WTC11 (cell line): ENCODE data around the gene SLC6A18. TPM values are rescaled to one million over a fixed set of nuclear protein-coding genes. Genes with fewer than 3 reads are reported as not detected.
"Not testable (repeated sequence)": the region's sequence is repeated elsewhere in the genome, so short reads cannot be mapped to it uniquely, and the experiment has no call there.

Experiments used
- ATAC-seq: fragments of 200-7000 bp; cut with Tn5 transposase; 2 replicates; pipeline ENCODE4 v1.10.0; 2021; ENCODE audit warnings: mild to moderate bottlenecking, moderate library complexity
- CTCF ChIA-PET: fragments of 300-600 bp; sonication (Branson Sonifier 250); formaldehyde crosslinking; loops from one replicate; lab custom pipeline; 2021; ENCODE audit warnings: antibody characterized with exemption; lab: Charles Lee
- POLR2A ChIA-PET: fragments of 350-600 bp; sonication (Branson Sonifier 250); formaldehyde crosslinking; loops from one replicate; lab custom pipeline; 2021; ENCODE audit warnings: antibody characterized with exemption; lab: Charles Lee
- DNase-seq: peaks from one replicate; pipeline ENCODE4 v3.0.0; 2021; ENCODE audit warnings: low spot score
- H3K27ac Mint-ChIP-seq: 2 replicates; pipeline ENCODE4 v1.8.0; 2021; ENCODE audit warnings: mixed read lengths
- H3K27me3 Mint-ChIP-seq: 2 replicates; pipeline ENCODE4 v1.8.0; 2021; ENCODE audit warnings: low read depth, mild to moderate bottlenecking, moderate library complexity, mixed read lengths
- H3K36me3 Mint-ChIP-seq: 2 replicates; pipeline ENCODE4 v1.8.0; 2021; ENCODE audit warnings: mixed read lengths
- H3K4me1 Mint-ChIP-seq: 2 replicates; pipeline ENCODE4 v1.8.0; 2022; ENCODE audit warnings: mixed read lengths
- H3K4me3 Mint-ChIP-seq: 2 replicates; pipeline ENCODE4 v1.8.0; 2021; ENCODE audit warnings: mild to moderate bottlenecking, moderate library complexity, mixed read lengths
- H3K9me3 Mint-ChIP-seq: 2 replicates; pipeline ENCODE4 v1.8.0; 2021; ENCODE audit warnings: mixed read lengths
- CBFB ChIP-seq: sonication (generic); formaldehyde crosslinking; IDR thresholded peaks from 2 replicates; pipeline ENCODE4 v1.8.1; 2022; ENCODE audit warnings: mild to moderate bottlenecking, low read depth, missing genetic modification reagents
- CREB1 ChIP-seq: sonication (generic); formaldehyde crosslinking; IDR thresholded peaks from 2 replicates; pipeline ENCODE4 v1.8.0; 2023; ENCODE audit warnings: mild to moderate bottlenecking, missing genetic modification reagents
- EMX1 ChIP-seq: fragments of 250-450 bp; sonication (Bioruptor Pico); IDR thresholded peaks from 2 replicates; pipeline ENCODE4 v1.8.0; 2021; ENCODE audit warnings: mild to moderate bottlenecking
- ESRRA ChIP-seq: sonication (generic); formaldehyde crosslinking; IDR thresholded peaks from 2 replicates; pipeline ENCODE4 v1.8.1; 2022; ENCODE audit warnings: mild to moderate bottlenecking, missing genetic modification reagents, borderline replicate concordance
- ETV6 ChIP-seq: sonication (generic); formaldehyde crosslinking; IDR thresholded peaks from 2 replicates; pipeline ENCODE4 v1.8.1; 2022; ENCODE audit warnings: mild to moderate bottlenecking, missing genetic modification reagents
- FOXJ3 ChIP-seq: sonication (generic); formaldehyde crosslinking; IDR thresholded peaks from 2 replicates; pipeline ENCODE4 v1.9.0; 2021; ENCODE audit warnings: missing genetic modification reagents, mild to moderate bottlenecking, borderline replicate concordance
- GRHL2 ChIP-seq: fragments of 250-450 bp; sonication (Bioruptor Pico); IDR thresholded peaks from 2 replicates; pipeline ENCODE4 v1.8.0; 2022; ENCODE audit warnings: mild to moderate bottlenecking, moderate library complexity; ENCODE audit not compliant: insufficient replicate concordance, severe bottlenecking
- HMGA2 ChIP-seq: fragments of 250-450 bp; sonication (Bioruptor Pico); IDR thresholded peaks from 2 replicates; pipeline ENCODE4 v1.4.0; 2021; ENCODE audit warnings: mild to moderate bottlenecking, moderate library complexity
- IRF2 ChIP-seq: sonication (generic); formaldehyde crosslinking; IDR thresholded peaks from 2 replicates; pipeline ENCODE4 v1.8.0; 2022; ENCODE audit warnings: low read depth, missing genetic modification reagents, borderline replicate concordance
- JUN ChIP-seq: sonication (generic); formaldehyde crosslinking; IDR thresholded peaks from 2 replicates; pipeline ENCODE4 v1.8.0; 2023; ENCODE audit warnings: mild to moderate bottlenecking, missing genetic modification reagents
- MYBL2 ChIP-seq: sonication (generic); formaldehyde crosslinking; IDR thresholded peaks from 2 replicates; pipeline ENCODE4 v1.8.1; 2023; ENCODE audit warnings: mild to moderate bottlenecking, moderate library complexity, missing genetic modification reagents
- NFATC4 ChIP-seq: fragments of 250-450 bp; sonication (Bioruptor Pico); IDR thresholded peaks from 2 replicates; pipeline ENCODE4 v1.9.0; 2021; ENCODE audit warnings: mild to moderate bottlenecking
- NR1H2 ChIP-seq: sonication (generic); formaldehyde crosslinking; IDR thresholded peaks from 2 replicates; pipeline ENCODE4 v1.9.0; 2021; ENCODE audit warnings: mild to moderate bottlenecking, moderate library complexity, missing genetic modification reagents
- NR2C2 ChIP-seq: sonication (generic); formaldehyde crosslinking; IDR thresholded peaks from 2 replicates; pipeline ENCODE4 v1.8.0; 2022; ENCODE audit warnings: mild to moderate bottlenecking, missing genetic modification reagents
- SMAD3 ChIP-seq: sonication (generic); formaldehyde crosslinking; IDR thresholded peaks from 2 replicates; pipeline ENCODE4 v1.8.0; 2022; ENCODE audit warnings: missing genetic modification reagents, mild to moderate bottlenecking, borderline replicate concordance
- SMAD4 ChIP-seq: sonication (generic); formaldehyde crosslinking; IDR thresholded peaks from 2 replicates; pipeline ENCODE4 v1.8.0; 2022; ENCODE audit warnings: mild to moderate bottlenecking, missing genetic modification reagents
- SP1 ChIP-seq: sonication (generic); formaldehyde crosslinking; conservative IDR thresholded peaks from 2 replicates; pipeline ENCODE4 v1.8.1; 2022; ENCODE audit warnings: missing genetic modification reagents
- TEAD4 ChIP-seq: sonication (generic); formaldehyde crosslinking; IDR thresholded peaks from 2 replicates; pipeline ENCODE4 v1.8.0; 2022; ENCODE audit warnings: mild to moderate bottlenecking, missing genetic modification reagents
- ZNF121 ChIP-seq: sonication (generic); formaldehyde crosslinking; IDR thresholded peaks from 2 replicates; pipeline ENCODE4 v1.8.0; 2023; ENCODE audit warnings: missing genetic modification reagents
- ZNF263 ChIP-seq: sonication (generic); formaldehyde crosslinking; IDR thresholded peaks from 2 replicates; pipeline ENCODE4 v1.8.1; 2022; ENCODE audit warnings: low read depth, mild to moderate bottlenecking, moderate library complexity, missing genetic modification reagents
- ZNF317 ChIP-seq: sonication (generic); formaldehyde crosslinking; IDR thresholded peaks from 2 replicates; pipeline ENCODE4 v1.8.1; 2023; ENCODE audit warnings: low read depth, mild to moderate bottlenecking, moderate library complexity, missing genetic modification reagents, borderline replicate concordance
- ZNF423 ChIP-seq: fragments of 250-450 bp; sonication (Bioruptor Pico); IDR thresholded peaks from 2 replicates; pipeline ENCODE4 v2.1.2; 2022; ENCODE audit warnings: mild to moderate bottlenecking, moderate library complexity
- ZNF671 ChIP-seq: fragments of 250-450 bp; sonication (Bioruptor Pico); IDR thresholded peaks from 2 replicates; pipeline ENCODE4 v1.8.0; 2021; ENCODE audit warnings: mild to moderate bottlenecking
- total RNA-seq: library from RNA; stranded (reverse); gene quantifications from 3 replicates; pipeline ENCODE4 v1.2.3, GENCODE V29; 2021
- TF ChIP-seq, protein P1 (sequence below): sonication (generic); formaldehyde crosslinking; IDR thresholded peaks from 2 replicates; pipeline ENCODE4 v1.8.0; 2023; ENCODE audit warnings: mild to moderate bottlenecking, missing genetic modification reagents
- TF ChIP-seq, protein P2 (sequence below): fragments of 250-450 bp; sonication (Bioruptor Pico); IDR thresholded peaks from 2 replicates; pipeline ENCODE4 v2.1.2; 2022; ENCODE audit warnings: mild to moderate bottlenecking, moderate library complexity
- TF ChIP-seq, protein P3 (sequence below): fragments of 250-450 bp; sonication (Bioruptor Pico); IDR thresholded peaks from 2 replicates; pipeline ENCODE4 v1.8.0; 2021; ENCODE audit warnings: mild to moderate bottlenecking

The SLC6A18 gene
- total RNA-seq, 1 experiment from 2014 or later, result not detected

DNA sequence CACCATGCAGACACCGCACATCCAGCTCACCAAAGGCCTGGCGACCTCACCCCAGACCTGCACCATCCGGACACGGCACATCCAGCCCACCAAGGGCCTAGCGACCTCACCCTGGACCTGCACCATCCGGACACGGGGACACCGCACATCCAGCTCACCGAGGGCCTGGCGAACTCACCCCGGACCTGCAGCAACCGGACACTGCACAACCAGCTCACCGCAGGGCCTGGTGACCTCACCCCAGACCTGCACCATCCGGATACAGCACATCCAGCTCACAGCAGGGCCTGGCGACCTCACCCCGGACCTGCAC is 58.5 kb downstream of the SLC6A18 start:
- ATAC-seq, H3K4me1 Mint-ChIP-seq, H3K4me3 Mint-ChIP-seq, H3K9me3 Mint-ChIP-seq, H3K27me3 Mint-ChIP-seq, POLR2A ChIA-PET: not testable (repeated sequence)
- peak; percentile 4 for DNase-seq
- CTCF ChIA-PET, result interaction anchor here (0.5 kb wide), 1 partner anchor 77 kb away, joined by 3 read pairs; no protein-coding TSS in a partner anchor
- 0 out of 2 replicates have a peak overlapping the region, but pooled peaks have one; percentile 15 for H3K27ac Mint-ChIP-seq
- peaks cover 23% of the 10 kb centered on the region for H3K36me3 Mint-ChIP-seq

DNA sequence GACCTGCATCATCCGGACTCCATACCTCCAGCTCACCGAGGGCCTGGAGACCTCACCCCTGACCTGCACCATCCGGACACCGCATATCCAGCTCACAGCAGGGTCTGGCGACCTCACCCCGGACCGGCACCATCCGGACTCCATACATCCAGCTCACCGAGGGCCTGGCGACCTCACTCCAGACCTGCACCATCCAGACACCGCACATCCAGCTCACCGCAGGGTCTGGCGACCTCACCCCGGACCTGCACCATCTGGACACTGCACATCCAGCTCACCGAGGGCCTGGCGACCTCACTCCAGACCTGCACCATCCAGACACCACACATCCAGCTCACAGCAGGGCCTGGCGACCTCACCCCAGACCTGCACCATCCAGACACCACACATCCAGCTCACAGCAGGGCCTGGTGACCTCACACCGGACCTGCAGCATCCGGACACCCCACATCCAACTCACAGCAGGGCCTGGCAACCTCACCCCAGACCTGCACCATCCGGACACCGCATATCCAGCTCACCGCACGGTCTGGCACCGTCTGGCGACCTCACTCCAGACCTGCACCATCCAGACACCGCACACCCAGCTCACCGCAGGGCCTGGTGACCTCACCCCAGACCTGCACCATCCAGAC is 59.3 kb downstream of the SLC6A18 start:
- H3K4me1 Mint-ChIP-seq, DNase-seq, POLR2A ChIA-PET, ATAC-seq, H3K9me3 Mint-ChIP-seq, H3K27me3 Mint-ChIP-seq, H3K4me3 Mint-ChIP-seq: not testable (repeated sequence)
- CTCF ChIA-PET, result interaction anchor here (0.5 to 0.7 kb wide), 2 partner anchors 30 to 77 kb away, joined by 3 to 4 read pairs; no protein-coding TSS in a partner anchor
- Mint-ChIP-seq H3K27ac (peak overlapping the region; percentile 36; the same call in 1 of the 2 replicates), H3K36me3 (peaks cover 22% of the 10 kb centered on the region)

DNA sequence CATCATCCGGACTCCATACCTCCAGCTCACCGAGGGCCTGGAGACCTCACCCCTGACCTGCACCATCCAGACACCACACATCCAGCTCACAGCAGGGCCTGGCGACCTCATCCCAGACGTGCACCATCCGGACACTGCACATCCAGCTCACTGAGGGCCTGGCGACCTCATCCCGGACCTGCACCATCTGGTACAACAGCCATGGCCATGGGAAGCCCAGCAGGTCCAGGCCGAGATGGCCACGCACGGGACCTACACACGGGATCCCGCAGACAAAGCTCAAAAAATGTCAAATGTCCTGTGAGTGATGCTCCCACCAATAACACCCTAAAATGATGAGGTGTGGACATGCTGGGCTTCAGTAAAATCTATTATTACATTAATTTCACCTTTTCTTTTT is 60.0 kb downstream of the SLC6A18 start:
- no peaks in the 10 kb centered on the region for H3K9me3 Mint-ChIP-seq
- ChIA-PET POLR2A (no interaction called here), CTCF (interaction anchor here (0.7 kb wide), 1 partner anchor 31 kb away, joined by 4 read pairs; no protein-coding TSS in a partner anchor)
- TF ChIP-seq, protein P1, sequence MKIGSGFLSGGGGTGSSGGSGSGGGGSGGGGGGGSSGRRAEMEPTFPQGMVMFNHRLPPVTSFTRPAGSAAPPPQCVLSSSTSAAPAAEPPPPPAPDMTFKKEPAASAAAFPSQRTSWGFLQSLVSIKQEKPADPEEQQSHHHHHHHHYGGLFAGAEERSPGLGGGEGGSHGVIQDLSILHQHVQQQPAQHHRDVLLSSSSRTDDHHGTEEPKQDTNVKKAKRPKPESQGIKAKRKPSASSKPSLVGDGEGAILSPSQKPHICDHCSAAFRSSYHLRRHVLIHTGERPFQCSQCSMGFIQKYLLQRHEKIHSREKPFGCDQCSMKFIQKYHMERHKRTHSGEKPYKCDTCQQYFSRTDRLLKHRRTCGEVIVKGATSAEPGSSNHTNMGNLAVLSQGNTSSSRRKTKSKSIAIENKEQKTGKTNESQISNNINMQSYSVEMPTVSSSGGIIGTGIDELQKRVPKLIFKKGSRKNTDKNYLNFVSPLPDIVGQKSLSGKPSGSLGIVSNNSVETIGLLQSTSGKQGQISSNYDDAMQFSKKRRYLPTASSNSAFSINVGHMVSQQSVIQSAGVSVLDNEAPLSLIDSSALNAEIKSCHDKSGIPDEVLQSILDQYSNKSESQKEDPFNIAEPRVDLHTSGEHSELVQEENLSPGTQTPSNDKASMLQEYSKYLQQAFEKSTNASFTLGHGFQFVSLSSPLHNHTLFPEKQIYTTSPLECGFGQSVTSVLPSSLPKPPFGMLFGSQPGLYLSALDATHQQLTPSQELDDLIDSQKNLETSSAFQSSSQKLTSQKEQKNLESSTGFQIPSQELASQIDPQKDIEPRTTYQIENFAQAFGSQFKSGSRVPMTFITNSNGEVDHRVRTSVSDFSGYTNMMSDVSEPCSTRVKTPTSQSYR (CRISPR knock-in tag), result no peak
- TF ChIP-seq, protein P2, sequence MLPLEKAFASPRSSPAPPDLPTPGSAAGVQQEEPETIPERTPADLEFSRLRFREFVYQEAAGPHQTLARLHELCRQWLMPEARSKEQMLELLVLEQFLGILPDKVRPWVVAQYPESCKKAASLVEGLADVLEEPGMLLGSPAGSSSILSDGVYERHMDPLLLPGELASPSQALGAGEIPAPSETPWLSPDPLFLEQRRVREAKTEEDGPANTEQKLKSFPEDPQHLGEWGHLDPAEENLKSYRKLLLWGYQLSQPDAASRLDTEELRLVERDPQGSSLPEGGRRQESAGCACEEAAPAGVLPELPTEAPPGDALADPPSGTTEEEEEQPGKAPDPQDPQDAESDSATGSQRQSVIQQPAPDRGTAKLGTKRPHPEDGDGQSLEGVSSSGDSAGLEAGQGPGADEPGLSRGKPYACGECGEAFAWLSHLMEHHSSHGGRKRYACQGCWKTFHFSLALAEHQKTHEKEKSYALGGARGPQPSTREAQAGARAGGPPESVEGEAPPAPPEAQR (CRISPR knock-in tag), result no peak
- no peak for TF ChIP-seq CREB1 (CRISPR knock-in tag)
- TF ChIP-seq ZNF671 (CRISPR knock-in tag), result no peak
- no peak for TF ChIP-seq SMAD3 (CRISPR knock-in tag)
- TF ChIP-seq SP1, result no peak
- TF ChIP-seq HMGA2 (CRISPR knock-in tag), result no peak
- no peak for TF ChIP-seq ZNF317 (CRISPR knock-in tag)
- no peak for TF ChIP-seq ZNF121 (CRISPR knock-in tag)
- no peak for TF ChIP-seq EMX1 (CRISPR knock-in tag)
- TF ChIP-seq JUN (CRISPR knock-in tag), result no peak
- TF ChIP-seq SMAD4 (CRISPR knock-in tag), result no peak
- TF ChIP-seq ZNF423 (CRISPR knock-in tag), result no peak
- no peak for TF ChIP-seq TEAD4 (CRISPR knock-in tag)
- TF ChIP-seq NR2C2 (CRISPR knock-in tag), result no peak
- TF ChIP-seq ESRRA (CRISPR knock-in tag), result no peak
- H3K27me3 Mint-ChIP-seq, result no peaks in the 10 kb centered on the region
- DNase-seq, result no peak
- no peak overlapping the region for H3K4me3 Mint-ChIP-seq
- no peak for ATAC-seq
- H3K27ac Mint-ChIP-seq, result no peak overlapping the region; the same call in 1 of the 2 replicates
- H3K36me3 Mint-ChIP-seq, result peaks cover 22% of the 10 kb centered on the region
- no peaks in the 10 kb centered on the region for H3K4me1 Mint-ChIP-seq

DNA sequence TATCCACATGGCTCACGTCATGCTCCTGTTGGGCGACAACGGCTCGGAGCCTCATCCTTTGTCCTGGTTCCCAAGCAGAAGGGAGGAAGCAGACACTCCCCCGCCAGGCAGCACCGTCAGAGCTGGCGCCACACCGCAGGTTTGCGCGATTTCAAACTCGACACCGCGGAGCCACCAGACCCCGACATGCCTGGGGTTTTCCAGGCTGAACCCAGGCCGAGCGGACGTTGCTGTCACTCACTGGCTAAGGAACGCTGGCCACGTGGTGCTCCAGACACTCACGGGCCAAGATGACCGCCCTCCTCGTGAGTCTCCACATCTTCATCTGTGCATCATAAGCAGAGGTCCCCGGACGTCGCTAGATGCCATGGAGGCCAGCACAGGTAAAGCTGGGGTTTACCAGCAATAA is 60.7 kb downstream of the SLC6A18 start:
- H3K27ac Mint-ChIP-seq, result peak overlapping the region; percentile 45; the same call in 1 of the 2 replicates
- ATAC-seq, result no peak
- H3K4me3 Mint-ChIP-seq, result no peak overlapping the region
- peaks cover 22% of the 10 kb centered on the region for H3K36me3 Mint-ChIP-seq
- H3K4me1 Mint-ChIP-seq, result no peaks in the 10 kb centered on the region
- no peak for DNase-seq
- POLR2A ChIA-PET, result no interaction called here
- no peaks in the 10 kb centered on the region for H3K27me3 Mint-ChIP-seq
- H3K9me3 Mint-ChIP-seq, result no peaks in the 10 kb centered on the region
- CTCF ChIA-PET, result no interaction called here
- no peak for TF ChIP-seq MYBL2 (CRISPR knock-in tag)
- TF ChIP-seq IRF2 (CRISPR knock-in tag), result no peak
- TF ChIP-seq ZNF263 (CRISPR knock-in tag), result no peak
- TF ChIP-seq, protein P3, sequence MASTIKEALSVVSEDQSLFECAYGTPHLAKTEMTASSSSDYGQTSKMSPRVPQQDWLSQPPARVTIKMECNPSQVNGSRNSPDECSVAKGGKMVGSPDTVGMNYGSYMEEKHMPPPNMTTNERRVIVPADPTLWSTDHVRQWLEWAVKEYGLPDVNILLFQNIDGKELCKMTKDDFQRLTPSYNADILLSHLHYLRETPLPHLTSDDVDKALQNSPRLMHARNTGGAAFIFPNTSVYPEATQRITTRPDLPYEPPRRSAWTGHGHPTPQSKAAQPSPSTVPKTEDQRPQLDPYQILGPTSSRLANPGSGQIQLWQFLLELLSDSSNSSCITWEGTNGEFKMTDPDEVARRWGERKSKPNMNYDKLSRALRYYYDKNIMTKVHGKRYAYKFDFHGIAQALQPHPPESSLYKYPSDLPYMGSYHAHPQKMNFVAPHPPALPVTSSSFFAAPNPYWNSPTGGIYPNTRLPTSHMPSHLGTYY (CRISPR knock-in tag), result no peak
- no peak for TF ChIP-seq ESRRA (CRISPR knock-in tag)
- no peak for TF ChIP-seq CBFB (CRISPR knock-in tag)
- no peak for TF ChIP-seq ZNF317 (CRISPR knock-in tag)
- no peak for TF ChIP-seq CREB1 (CRISPR knock-in tag)
- TF ChIP-seq FOXJ3 (CRISPR knock-in tag), result no peak
- TF ChIP-seq GRHL2 (CRISPR knock-in tag), result no peak
- TF ChIP-seq NR1H2 (CRISPR knock-in tag), result no peak
- no peak for TF ChIP-seq EMX1 (CRISPR knock-in tag)
- no peak for TF ChIP-seq ETV6 (CRISPR knock-in tag)
- TF ChIP-seq NFATC4 (CRISPR knock-in tag), result no peak
